WERI-Rb-1 (cell line): Measurements from ENCODE around the gene DCBLD2.

Experiments
- DNase-seq: peaks from one replicate; pipeline ENCODE4 v3.0.0-alpha.2; 2020
- H3K27ac ChIP-seq: fragments of 250-450 bp; sonication (Bioruptor Pico); 2 replicates; pipeline ENCODE4 v1.5.1; 2020; ENCODE audit warnings: mild to moderate bottlenecking, moderate library complexity
- H3K27me3 ChIP-seq: fragments of 250-450 bp; sonication (Bioruptor Pico); 2 replicates; pipeline ENCODE4 v1.5.1; 2021; ENCODE audit warnings: mild to moderate bottlenecking, low read depth, moderate library complexity; ENCODE audit not compliant: insufficient read depth, severe bottlenecking
- H3K36me3 ChIP-seq: fragments of 250-450 bp; sonication (Bioruptor Pico); 2 replicates; pipeline ENCODE4 v1.5.1; 2020; ENCODE audit warnings: mild to moderate bottlenecking, moderate library complexity
- H3K4me3 ChIP-seq: 2 replicates; pipeline ENCODE4 v1.5.1; 2011; ENCODE audit warnings: low read depth, mild to moderate bottlenecking, control low read depth, low read length
- H3K9me3 ChIP-seq: fragments of 250-450 bp; sonication (Bioruptor Pico); 2 replicates; pipeline ENCODE4 v1.5.1; 2021; ENCODE audit warnings: mild to moderate bottlenecking, moderate library complexity; ENCODE audit not compliant: severe bottlenecking
- TF ChIP-seq, protein P1 (sequence below): IDR thresholded peaks from 2 replicates; pipeline ENCODE4 v1.5.1; 2011; ENCODE audit warnings: low read depth, mild to moderate bottlenecking, control low read depth, inconsistent platforms, low read length

Gene DCBLD2

DNA sequence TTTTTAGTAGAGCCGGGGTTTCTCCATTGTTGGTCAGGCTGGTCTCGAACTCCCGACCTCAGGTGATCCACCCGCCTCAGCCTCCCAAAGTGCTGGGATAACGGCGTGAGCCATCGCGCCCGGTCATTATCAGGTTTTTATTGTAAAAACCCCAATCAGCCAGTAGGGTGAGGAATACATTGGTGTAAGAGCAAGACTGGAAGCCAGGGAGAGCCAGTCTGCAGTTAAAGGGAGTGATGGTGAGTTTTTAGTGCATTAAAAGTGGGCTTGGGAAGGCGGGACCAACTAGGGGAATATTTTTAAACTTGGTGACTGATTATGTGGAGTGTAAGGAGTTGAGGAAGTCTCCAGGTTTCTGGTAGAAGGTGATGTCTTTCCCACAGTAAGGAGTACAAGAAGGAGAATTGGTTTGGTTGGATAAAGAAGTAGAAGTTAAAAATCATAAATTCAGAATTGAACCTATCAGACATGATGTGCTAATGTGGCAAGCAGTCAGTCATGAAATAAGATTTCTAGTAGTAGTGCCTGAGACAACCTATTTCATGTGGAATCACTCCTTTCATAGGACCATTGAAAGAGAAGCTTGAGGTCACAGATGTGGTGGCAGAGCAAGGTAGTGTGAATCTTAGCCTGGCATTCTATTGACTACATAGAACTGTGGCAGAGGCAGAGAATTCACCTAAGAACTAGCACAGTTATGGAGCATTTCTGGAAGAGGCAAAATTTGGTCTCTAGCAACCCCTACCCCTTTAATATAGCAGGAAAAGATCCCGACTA lies 2.4 kb upstream of the DCBLD2 start:
- no peak overlapping the region for H3K27ac ChIP-seq
- no peak for DNase-seq
- TF ChIP-seq, protein P1, sequence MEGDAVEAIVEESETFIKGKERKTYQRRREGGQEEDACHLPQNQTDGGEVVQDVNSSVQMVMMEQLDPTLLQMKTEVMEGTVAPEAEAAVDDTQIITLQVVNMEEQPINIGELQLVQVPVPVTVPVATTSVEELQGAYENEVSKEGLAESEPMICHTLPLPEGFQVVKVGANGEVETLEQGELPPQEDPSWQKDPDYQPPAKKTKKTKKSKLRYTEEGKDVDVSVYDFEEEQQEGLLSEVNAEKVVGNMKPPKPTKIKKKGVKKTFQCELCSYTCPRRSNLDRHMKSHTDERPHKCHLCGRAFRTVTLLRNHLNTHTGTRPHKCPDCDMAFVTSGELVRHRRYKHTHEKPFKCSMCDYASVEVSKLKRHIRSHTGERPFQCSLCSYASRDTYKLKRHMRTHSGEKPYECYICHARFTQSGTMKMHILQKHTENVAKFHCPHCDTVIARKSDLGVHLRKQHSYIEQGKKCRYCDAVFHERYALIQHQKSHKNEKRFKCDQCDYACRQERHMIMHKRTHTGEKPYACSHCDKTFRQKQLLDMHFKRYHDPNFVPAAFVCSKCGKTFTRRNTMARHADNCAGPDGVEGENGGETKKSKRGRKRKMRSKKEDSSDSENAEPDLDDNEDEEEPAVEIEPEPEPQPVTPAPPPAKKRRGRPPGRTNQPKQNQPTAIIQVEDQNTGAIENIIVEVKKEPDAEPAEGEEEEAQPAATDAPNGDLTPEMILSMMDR, result no peak
- no peaks in the 10 kb centered on the region for H3K27me3 ChIP-seq
- peaks cover 8% of the 10 kb centered on the region; the same call in 1 of the 2 replicates for H3K36me3 ChIP-seq
- no peak overlapping the region for H3K4me3 ChIP-seq
- no peaks in the 10 kb centered on the region for H3K9me3 ChIP-seq

DNA sequence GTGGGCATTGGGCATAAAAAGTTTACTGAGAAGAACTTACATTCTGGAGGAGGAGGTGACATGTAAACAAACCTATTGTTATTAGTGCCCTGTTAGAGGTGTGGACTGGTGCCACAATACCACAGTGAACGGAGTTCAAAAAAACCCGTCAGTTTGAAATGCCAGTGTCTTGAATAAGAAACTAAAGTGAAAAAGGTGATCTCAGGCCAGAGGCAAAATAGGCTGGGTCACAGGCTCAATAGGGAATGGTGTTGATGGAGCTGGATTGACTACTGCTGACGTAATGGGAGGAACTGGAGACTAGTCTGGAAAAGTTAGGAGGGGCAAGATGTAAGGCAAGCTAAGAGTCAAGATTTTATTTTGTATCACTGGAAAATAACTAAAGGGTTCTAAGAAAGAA lies 1.6 kb upstream of the DCBLD2 start:
- H3K9me3 ChIP-seq, result no peaks in the 10 kb centered on the region
- no peak overlapping the region for H3K4me3 ChIP-seq
- no peak for DNase-seq
- H3K27ac ChIP-seq, result no peak overlapping the region
- H3K36me3 ChIP-seq, result peaks cover 8% of the 10 kb centered on the region; the same call in 1 of the 2 replicates
- H3K27me3 ChIP-seq, result no peaks in the 10 kb centered on the region
- TF ChIP-seq, protein P1, result no peak

- TF ChIP-seq, protein P1, result no peak
- peaks cover 8% of the 10 kb centered on the region; the same call in 1 of the 2 replicates for H3K36me3 ChIP-seq
- DNase-seq, result no peak
- no peaks in the 10 kb centered on the region for H3K9me3 ChIP-seq
- H3K27me3 ChIP-seq, result no peaks in the 10 kb centered on the region
- H3K4me3 ChIP-seq, result peak overlapping the region; percentile 70
- H3K27ac ChIP-seq, result peak overlapping the region; percentile 84
These were observed 851 bp upstream of the DCBLD2 start for GRCh38 chr3:98902351-98902740.

GRCh38 chr3:98901119-98901391 lies 440 bp downstream of the DCBLD2 start:
- peak; percentile 72 for DNase-seq
- peaks cover 8% of the 10 kb centered on the region; the same call in 1 of the 2 replicates for H3K36me3 ChIP-seq
- no peaks in the 10 kb centered on the region for H3K27me3 ChIP-seq
- peak overlapping the region; percentile 73 for H3K4me3 ChIP-seq
- no peaks in the 10 kb centered on the region for H3K9me3 ChIP-seq
- TF ChIP-seq, protein P1, result no peak
- peak overlapping the region; percentile 96 for H3K27ac ChIP-seq

GRCh38 chr3:98900265-98901118 lies 1.0 kb downstream of the DCBLD2 start:
- no peaks in the 10 kb centered on the region for H3K9me3 ChIP-seq
- no peak for DNase-seq
- peak overlapping the region; percentile 96 for H3K27ac ChIP-seq
- H3K36me3 ChIP-seq, result peaks cover 8% of the 10 kb centered on the region; the same call in 1 of the 2 replicates
- H3K27me3 ChIP-seq, result no peaks in the 10 kb centered on the region
- TF ChIP-seq, protein P1, result no peak
- peak overlapping the region; percentile 73 for H3K4me3 ChIP-seq
